Karpas-422 (cell line): ENCODE data around the gene TCTN1. TPM values are rescaled to one million over a fixed set of nuclear protein-coding genes. Genes with fewer than 3 reads are reported as not detected.

ENCODE experiments used
- DNase-seq: peaks from one replicate; pipeline ENCODE4 v3.0.0-alpha.2; 2015
- H2AFZ ChIP-seq: fragments of 200-600 bp; sonication (generic); 2 replicates; pipeline ENCODE4 v1.6.1; 2014; ENCODE audit warnings: antibody characterized with exemption, low read length, mixed read lengths
- H3K27ac ChIP-seq: fragments of 200-600 bp; sonication (generic); 2 replicates; pipeline ENCODE4 v1.5.1; 2014; ENCODE audit warnings: mild to moderate bottlenecking, low read length, moderate library complexity
- H3K27me3 ChIP-seq: fragments of 200-600 bp; sonication (generic); 2 replicates; pipeline ENCODE4 v1.6.1; 2014; ENCODE audit warnings: low read length, mixed read lengths
- H3K36me3 ChIP-seq: fragments of 200-600 bp; sonication (generic); 2 replicates; pipeline ENCODE4 v1.6.1; 2014; ENCODE audit warnings: low read length, mixed read lengths; ENCODE audit not compliant: insufficient read depth
- H3K4me1 ChIP-seq: fragments of 200-600 bp; sonication (generic); 2 replicates; pipeline ENCODE4 v1.6.1; 2014; ENCODE audit warnings: mild to moderate bottlenecking, low read length, mixed read lengths
- H3K4me2 ChIP-seq: fragments of 200-600 bp; sonication (generic); 2 replicates; pipeline ENCODE4 v1.6.1; 2014; ENCODE audit warnings: low read length, low read depth, mild to moderate bottlenecking; ENCODE audit not compliant: poor library complexity, severe bottlenecking
- H3K4me3 ChIP-seq: fragments of 200-600 bp; sonication (generic); 2 replicates; pipeline ENCODE4 v1.5.1; 2014; ENCODE audit warnings: mild to moderate bottlenecking, antibody characterized with exemption, low read length, mixed read lengths
- H3K79me2 ChIP-seq: fragments of 200-600 bp; sonication (generic); 2 replicates; pipeline ENCODE4 v1.6.1; 2014; ENCODE audit warnings: mild to moderate bottlenecking, low read length, mixed read lengths
- H3K9ac ChIP-seq: fragments of 200-600 bp; sonication (generic); 2 replicates; pipeline ENCODE4 v1.6.0; 2014; ENCODE audit warnings: low read length
- H3K9me2 ChIP-seq: fragments of 200-600 bp; sonication (generic), shearing (Covaris generic); replicated peaks from 2 replicates; pipeline ENCODE4 v1.6.0; 2014; ENCODE audit warnings: mild to moderate bottlenecking, low read length, moderate library complexity; ENCODE audit not compliant: insufficient read depth
- H3K9me3 ChIP-seq: fragments of 300-700, 200-600 bp; sonication (generic); 2 replicates; pipeline ENCODE4 v1.6.1; 2014; ENCODE audit warnings: low read length, mixed read lengths
- H4K20me1 ChIP-seq: fragments of 200-600 bp; sonication (generic); 2 replicates; pipeline ENCODE4 v1.6.1; 2014; ENCODE audit warnings: mild to moderate bottlenecking, antibody characterized with exemption, low read length, low read depth; ENCODE audit not compliant: insufficient read depth
- total RNA-seq: library from RNA; depleted of rRNA; stranded (reverse); fragments of >200 nt; shearing (Covaris generic); gene quantifications from 2 replicates; pipeline ENCODE4 v1.2.3, GENCODE V29; 2014; ENCODE audit warnings: low replicate concordance

The TCTN1 gene
- total RNA-seq, 1 experiment from 2014 or later: 31.3 TPM

DNA sequence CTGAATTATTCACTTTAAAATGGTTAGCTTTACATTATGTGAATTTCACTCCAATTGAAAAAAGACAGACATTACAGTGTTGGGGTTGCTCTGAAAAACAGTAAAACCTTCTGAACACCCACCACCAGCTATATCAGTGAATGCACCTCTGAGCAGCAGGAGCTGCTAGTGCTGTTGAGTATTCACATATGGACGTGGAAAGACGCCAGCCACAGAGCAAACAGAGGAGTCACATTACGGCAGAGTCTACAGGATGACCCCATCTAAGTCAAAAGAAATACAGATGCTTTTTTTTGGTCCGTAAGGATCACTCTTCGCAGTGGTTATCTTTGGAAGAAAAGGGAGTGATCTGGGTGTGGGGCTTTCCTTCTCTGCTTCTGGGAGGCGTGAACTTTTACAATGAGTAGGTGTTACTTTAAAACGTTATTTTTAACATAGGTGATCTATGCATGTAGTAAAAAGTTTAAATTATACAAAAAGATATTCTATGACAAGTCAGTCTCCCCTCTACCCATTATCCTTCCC, 70.4 kb downstream of the TCTN1 start:
- DNase-seq: no peak
- Histone ChIP-seq H3K27ac (no peak overlapping the region), H3K4me3 (no peak overlapping the region), H4K20me1 (no peaks in the 10 kb centered on the region), H3K36me3 (no peaks in the 10 kb centered on the region), H3K4me1 (peaks cover 35% of the 10 kb centered on the region), H3K9ac (no peak overlapping the region), H3K27me3 (no peaks in the 10 kb centered on the region), H3K79me2 (no peaks in the 10 kb centered on the region), H3K9me3 (no peaks in the 10 kb centered on the region), H2AFZ (no peak overlapping the region), H3K9me2 (no peaks in the 10 kb centered on the region), H3K4me2 (no peak overlapping the region)

DNA sequence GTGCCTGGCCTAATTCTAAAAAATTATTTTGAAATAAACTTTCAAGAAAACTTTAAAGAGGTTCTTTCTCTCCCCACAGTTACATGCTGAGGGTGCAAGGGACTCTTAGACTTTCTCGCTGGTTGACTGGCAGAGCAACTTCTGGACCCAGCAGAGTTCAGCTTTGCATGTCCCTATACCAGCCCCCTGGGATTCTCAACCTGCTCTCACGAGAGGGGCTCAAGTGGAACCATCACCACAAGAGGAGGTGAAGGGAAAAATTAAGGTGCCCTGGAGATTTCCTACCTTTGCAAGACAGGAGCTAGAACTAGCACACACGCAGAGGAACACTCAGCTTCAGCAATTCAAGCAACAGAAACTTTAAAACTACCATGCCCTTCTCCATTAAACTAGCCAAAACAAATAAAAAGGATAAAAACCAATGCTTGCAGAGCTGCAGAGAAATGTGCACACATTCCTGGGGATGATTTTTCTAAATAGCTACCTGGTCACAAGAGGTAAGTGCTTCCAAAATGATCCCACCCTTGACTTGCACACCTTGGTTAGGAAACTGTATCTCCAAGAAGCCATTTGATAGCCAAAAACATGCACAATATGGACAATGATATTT, 72.5 kb downstream of the TCTN1 start:
- Histone ChIP-seq H3K9ac (no peak overlapping the region), H3K9me3 (no peaks in the 10 kb centered on the region), H4K20me1 (no peaks in the 10 kb centered on the region), H3K4me2 (peak overlapping the region; percentile 36), H2AFZ (no peak overlapping the region), H3K4me1 (peaks cover 44% of the 10 kb centered on the region), H3K9me2 (no peaks in the 10 kb centered on the region), H3K36me3 (no peaks in the 10 kb centered on the region), H3K27ac (no peak overlapping the region), H3K79me2 (no peaks in the 10 kb centered on the region), H3K27me3 (no peaks in the 10 kb centered on the region), H3K4me3 (no peak overlapping the region)
- peak; percentile 70 for DNase-seq

DNA sequence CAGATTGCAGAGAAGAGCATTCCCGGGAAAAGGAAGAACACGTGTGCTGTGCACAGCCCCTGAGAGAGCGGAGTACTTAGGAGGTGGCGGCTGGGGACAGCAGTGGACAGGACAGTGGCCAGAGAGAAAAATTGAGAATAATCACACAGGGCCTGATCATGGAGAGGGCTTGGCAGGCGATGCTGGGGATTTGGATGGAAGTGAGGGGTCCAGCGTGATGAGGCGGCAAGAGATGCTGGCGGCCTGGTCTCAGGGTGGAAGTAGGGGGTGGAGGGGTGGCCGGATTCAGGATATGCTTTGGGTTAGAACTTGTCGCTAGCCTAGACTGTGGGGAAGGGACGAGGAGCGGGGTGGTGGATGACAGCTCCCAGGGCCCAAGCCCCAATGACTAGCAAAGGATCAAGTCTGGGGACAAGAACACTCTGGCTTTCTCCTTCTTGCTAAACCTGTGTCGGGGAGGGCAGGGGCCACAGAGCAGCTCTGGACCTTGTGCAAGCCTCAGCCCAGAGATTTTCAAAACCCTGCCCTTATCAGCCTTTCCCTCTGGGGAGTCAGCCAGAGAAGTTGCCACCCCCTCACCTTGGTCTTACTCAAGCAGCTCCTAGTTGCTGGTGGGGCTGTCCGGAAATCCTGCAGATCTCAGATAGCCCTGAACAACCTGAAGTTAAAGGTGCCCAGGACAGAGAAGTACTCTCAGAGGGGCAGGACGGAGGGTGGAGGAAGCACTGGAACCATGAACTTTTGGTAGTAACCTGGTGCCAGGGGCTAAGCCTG, 73.7 kb downstream of the TCTN1 start:
- Histone ChIP-seq H3K27me3 (no peaks in the 10 kb centered on the region), H3K27ac (no peak overlapping the region), H3K9me3 (no peaks in the 10 kb centered on the region), H3K79me2 (no peaks in the 10 kb centered on the region), H3K4me3 (peak overlapping the region; percentile 76; the same call in 1 of the 2 replicates), H3K4me2 (peak overlapping the region; percentile 95), H3K9ac (peak overlapping the region; percentile 71; the same call in 1 of the 2 replicates), H3K36me3 (no peaks in the 10 kb centered on the region), H2AFZ (no peak overlapping the region), H4K20me1 (no peaks in the 10 kb centered on the region), H3K4me1 (peaks cover 44% of the 10 kb centered on the region), H3K9me2 (no peaks in the 10 kb centered on the region)
- no peak for DNase-seq

DNA sequence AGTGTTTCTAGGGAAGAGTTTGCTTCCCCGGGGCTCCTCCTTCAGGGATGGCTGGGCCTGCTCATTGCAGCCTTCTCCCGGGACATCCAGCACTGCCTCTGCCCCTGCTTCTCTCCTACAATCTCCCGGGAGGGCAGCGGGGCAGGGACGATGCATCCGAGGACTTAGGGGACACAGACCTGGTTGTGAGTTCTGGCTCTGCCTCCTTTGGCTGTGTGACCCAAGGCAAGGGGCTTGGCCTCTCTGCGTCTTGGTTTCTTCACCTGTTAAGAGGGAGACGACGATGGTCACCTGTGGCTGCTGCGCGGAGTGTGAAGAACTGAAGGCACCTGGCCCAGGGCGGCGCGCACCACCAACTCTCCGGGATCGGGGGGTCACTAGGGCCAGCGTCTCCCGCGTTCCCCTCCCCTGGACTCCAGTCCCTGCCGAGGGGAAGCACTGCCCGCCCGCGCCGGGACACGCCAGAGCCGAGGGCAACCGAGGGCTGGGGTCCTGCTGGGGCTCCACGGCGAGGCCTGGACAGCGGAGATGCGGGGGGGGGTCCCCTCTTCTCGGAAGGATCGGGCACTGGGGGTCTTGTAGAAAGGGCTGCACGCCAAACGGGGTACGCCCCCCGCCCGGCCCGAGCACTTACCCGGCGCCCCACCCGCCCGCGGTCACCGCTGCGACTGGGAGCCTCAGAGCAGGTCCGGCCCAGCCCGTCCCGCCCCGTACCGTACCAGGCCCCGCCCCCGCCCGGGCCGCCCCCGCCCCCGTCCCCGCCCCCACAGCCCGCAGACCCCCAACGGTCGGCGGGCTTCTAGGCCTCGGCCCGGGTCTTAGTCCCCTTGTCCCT, 74.7 kb downstream of the TCTN1 start, which contains the start of gene HVCN1:
HVCN1 (minus strand) TSS at position 670 of the 835 bp plus-strand sequence. CDS start 5,870 bp downstream, outside the sequence.
- H3K27ac ChIP-seq: no peak within 1 kb of the TSS
- no peaks in the 10 kb centered on the region for H4K20me1 ChIP-seq
- H3K27me3 ChIP-seq: no peaks in the 10 kb centered on the region
- no peaks in the 10 kb centered on the region for H3K9me2 ChIP-seq
- H3K9ac ChIP-seq: peak within 1 kb of the TSS; percentile 77
- no peaks in the 10 kb centered on the region for H3K36me3 ChIP-seq
- peak within 1 kb of the TSS; percentile 95 for H3K4me2 ChIP-seq
- peak within 1 kb of the TSS; percentile 76 for H3K4me3 ChIP-seq
- H3K4me1 ChIP-seq: peaks cover 44% of the 10 kb centered on the region
- H3K79me2 ChIP-seq: no peaks in the 10 kb centered on the region
- no peak for DNase-seq
- peak within 1 kb of the TSS; percentile 98 for H2AFZ ChIP-seq
- no peaks in the 10 kb centered on the region for H3K9me3 ChIP-seq

DNA sequence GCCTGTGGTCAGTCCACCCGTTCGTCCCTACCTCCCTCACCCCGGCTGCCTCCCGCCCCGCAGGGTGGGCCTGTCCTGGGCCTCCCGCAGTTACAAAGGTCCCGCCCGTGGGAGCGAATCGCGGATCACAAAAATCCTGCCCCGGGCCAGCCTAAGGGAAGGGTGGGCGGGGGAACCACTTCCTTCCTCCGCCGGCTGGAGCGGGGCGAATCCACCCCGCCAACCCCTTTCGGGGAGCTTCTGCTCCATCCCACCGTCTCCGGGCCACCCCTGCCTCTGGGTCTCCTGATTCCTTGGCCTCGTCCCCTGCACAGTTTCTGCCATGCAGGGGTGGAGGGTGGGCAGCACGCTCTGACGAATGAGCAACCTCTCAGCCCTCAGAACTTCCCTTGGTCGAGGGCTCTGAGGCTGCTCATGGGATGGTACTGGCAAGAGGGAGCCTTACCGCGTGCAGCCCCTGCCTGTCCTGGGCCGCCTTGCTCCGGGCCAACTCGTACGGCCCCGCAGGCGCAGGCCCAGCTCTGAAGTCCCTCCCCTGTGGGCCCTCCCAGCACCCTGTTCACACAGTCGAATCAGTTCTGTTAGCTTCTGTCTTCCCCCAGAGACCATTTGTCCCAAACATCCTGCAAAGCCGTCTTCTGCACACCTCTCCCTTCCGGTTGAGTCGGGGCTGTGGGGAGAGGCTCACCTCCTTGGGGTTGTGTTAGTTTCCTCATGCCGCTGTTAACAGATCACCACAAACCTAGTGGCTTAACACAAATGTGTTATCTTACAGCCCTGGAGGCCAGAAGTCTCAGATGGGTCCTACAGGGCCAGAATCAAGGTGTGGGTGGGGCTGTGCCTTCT, 75.6 kb downstream of the TCTN1 start:
- peak overlapping the region; percentile 98 for H2AFZ ChIP-seq
- no peaks in the 10 kb centered on the region for H3K9me3 ChIP-seq
- no peaks in the 10 kb centered on the region for H3K27me3 ChIP-seq
- DNase-seq: peak; percentile 77
- no peak overlapping the region for H3K27ac ChIP-seq
- no peaks in the 10 kb centered on the region for H4K20me1 ChIP-seq
- peak overlapping the region; percentile 79 for H3K4me2 ChIP-seq
- H3K9me2 ChIP-seq: no peaks in the 10 kb centered on the region
- no peaks in the 10 kb centered on the region for H3K36me3 ChIP-seq
- H3K9ac ChIP-seq: peak overlapping the region; percentile 77
- H3K4me3 ChIP-seq: peak overlapping the region; percentile 76; the same call in 1 of the 2 replicates
- no peaks in the 10 kb centered on the region for H3K79me2 ChIP-seq
- peaks cover 44% of the 10 kb centered on the region for H3K4me1 ChIP-seq

DNA sequence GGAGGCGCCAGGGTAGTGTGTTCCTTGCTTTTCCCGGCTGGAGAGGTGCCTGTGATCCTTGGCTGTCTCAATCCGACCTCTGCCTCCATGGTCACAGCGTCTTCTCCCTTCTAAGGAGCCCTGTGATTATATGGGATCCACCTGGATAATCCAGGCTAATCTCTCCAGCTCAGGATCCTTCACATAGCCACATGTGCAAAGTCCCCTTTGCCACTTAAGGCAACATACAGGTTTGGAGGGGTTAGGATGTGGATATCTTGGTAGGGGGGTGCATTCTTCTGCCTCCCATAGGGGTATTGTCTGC, 76.2 kb downstream of the TCTN1 start:
- Histone ChIP-seq H3K4me1 (peaks cover 44% of the 10 kb centered on the region), H3K27me3 (no peaks in the 10 kb centered on the region), H3K9me3 (no peaks in the 10 kb centered on the region), H3K36me3 (no peaks in the 10 kb centered on the region), H3K9ac (peak overlapping the region; percentile 77), H2AFZ (peak overlapping the region; percentile 98; the same call in 1 of the 2 replicates), H3K4me3 (no peak overlapping the region), H3K79me2 (no peaks in the 10 kb centered on the region), H4K20me1 (no peaks in the 10 kb centered on the region), H3K9me2 (no peaks in the 10 kb centered on the region), H3K27ac (no peak overlapping the region), H3K4me2 (no peak overlapping the region)
- DNase-seq: no peak

DNA sequence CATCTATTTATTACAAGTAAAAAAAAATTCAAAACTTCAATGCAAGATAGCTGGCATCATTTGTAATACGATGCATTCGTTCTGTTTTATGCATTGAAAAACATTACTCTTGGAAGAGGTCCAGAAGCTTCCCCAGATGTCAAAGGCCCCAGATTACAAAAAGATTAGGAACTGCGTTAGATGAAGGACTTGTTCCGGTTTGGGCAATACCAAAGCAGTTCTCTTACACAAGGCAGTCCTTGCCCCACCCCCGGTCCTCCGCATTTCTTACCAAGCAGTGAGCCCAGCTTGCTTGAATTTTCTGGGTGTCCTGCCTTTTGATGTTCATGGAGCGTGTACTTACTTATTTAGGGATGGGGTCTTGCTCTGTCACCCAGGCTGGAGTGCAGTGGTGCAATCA, 79.8 kb downstream of the TCTN1 start:
- Histone ChIP-seq H3K9me3 (no peaks in the 10 kb centered on the region), H4K20me1 (no peaks in the 10 kb centered on the region), H3K27me3 (no peaks in the 10 kb centered on the region), H3K4me1 (peaks cover 20% of the 10 kb centered on the region), H2AFZ (no peak overlapping the region), H3K27ac (no peak overlapping the region), H3K9ac (no peak overlapping the region), H3K4me3 (no peak overlapping the region), H3K79me2 (no peaks in the 10 kb centered on the region), H3K4me2 (no peak overlapping the region), H3K9me2 (no peaks in the 10 kb centered on the region), H3K36me3 (no peaks in the 10 kb centered on the region)
- DNase-seq: no peak
